Stomach (tissue), 4 donors: ENCODE results near the gene COL4A2.

ENCODE experiments used
- EP300 ChIP-seq: sonication (generic); formaldehyde crosslinking; IDR thresholded peaks from one replicate; pipeline ENCODE4 v1.6.1; 2017; ENCODE audit warnings: antibody characterized with exemption
- POLR2A ChIP-seq, 4 donors: fragments of 450-650 bp; IDR thresholded peaks; one replicate each; pipeline ENCODE4 v1.6.1; 2016; ENCODE audit warnings: antibody characterized with exemption in 4 of 4, control low read depth in 2 of 4, mild to moderate bottlenecking in 1 of 4, moderate library complexity in 1 of 4
- POLR2AphosphoS5 ChIP-seq, 3 donors: sonication (generic); formaldehyde crosslinking; IDR thresholded peaks; one replicate each; pipeline ENCODE4 v1.6.1; 2016; ENCODE audit warnings: antibody characterized with exemption in 3 of 3
- TF ChIP-seq, protein P1 (sequence below), 7 experiments: fragments of 450-650 bp in 4 of 7; fragments of 200-600 bp in 3 of 7; sonication (generic) in 3 of 7; IDR thresholded peaks; one replicate each; pipeline ENCODE4 v1.5.1; 2016 to 2019; ENCODE audit warnings: antibody characterized with exemption in 7 of 7, control low read depth in 2 of 7, mild to moderate bottlenecking in 1 of 7

DNA sequence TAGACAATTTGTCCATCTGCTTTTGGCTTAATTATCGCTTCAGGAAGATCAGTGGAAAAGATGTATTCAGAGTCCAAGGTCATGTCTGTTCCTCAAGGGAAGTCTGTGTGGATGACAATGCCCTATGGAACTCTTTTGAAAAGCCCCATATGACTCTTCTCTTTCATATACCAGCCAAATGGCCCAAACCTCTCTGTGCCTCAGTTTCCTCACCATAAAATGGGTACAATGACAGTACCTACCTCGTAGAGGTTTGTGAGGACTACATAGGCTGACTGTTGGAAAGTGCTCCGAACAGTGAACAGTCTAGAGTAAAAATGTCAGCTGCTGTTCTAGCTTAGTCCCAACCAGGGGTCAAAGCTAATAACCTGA lies 104.6 kb downstream of the COL4A2 start:
- TF ChIP-seq POLR2A (IDR thresholded peaks at IDR 0.05) = no peak
- TF ChIP-seq, protein P1, sequence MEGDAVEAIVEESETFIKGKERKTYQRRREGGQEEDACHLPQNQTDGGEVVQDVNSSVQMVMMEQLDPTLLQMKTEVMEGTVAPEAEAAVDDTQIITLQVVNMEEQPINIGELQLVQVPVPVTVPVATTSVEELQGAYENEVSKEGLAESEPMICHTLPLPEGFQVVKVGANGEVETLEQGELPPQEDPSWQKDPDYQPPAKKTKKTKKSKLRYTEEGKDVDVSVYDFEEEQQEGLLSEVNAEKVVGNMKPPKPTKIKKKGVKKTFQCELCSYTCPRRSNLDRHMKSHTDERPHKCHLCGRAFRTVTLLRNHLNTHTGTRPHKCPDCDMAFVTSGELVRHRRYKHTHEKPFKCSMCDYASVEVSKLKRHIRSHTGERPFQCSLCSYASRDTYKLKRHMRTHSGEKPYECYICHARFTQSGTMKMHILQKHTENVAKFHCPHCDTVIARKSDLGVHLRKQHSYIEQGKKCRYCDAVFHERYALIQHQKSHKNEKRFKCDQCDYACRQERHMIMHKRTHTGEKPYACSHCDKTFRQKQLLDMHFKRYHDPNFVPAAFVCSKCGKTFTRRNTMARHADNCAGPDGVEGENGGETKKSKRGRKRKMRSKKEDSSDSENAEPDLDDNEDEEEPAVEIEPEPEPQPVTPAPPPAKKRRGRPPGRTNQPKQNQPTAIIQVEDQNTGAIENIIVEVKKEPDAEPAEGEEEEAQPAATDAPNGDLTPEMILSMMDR (IDR thresholded peaks at IDR 0.05) = no peak
- no peak for TF ChIP-seq POLR2AphosphoS5 (IDR thresholded peaks at IDR 0.05)
- no peak for TF ChIP-seq EP300
